ENCODE data around the gene DAZAP1. TPM values are rescaled to one million over a fixed set of nuclear protein-coding genes. Genes with fewer than 3 reads are reported as not detected.
A peak's percentile ranks its signal among the peaks of the same experiment; 100 is the strongest.

The DAZAP1 gene
- total RNA-seq, 1 donor from 2014 or later = 27.1 TPM

DNA sequence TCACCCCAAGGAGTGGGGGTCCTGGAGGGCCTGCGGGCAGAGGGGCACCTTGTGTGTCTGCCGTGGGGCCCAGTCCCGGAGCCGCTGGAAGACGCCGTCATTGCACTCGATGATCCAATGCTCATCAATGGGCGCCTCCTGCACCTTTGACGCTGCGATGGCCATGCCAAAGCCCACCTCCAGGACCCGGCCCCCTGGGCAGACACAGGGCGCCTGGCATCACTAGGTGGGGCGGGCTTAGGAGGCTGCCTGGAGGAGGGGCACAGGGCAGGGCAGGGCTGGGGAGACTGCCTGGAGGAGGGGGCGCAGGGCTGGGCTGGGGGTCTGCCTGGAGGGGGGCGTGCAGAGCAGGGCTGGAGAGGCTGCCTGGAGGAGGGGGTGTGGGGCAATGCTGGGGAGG, 7.6 kb upstream of the DAZAP1 start:
- Histone ChIP-seq H3K4me3 (ENCODE audit: low read length in 3 of 3) (peak overlapping the region in 1 of 3 donors; percentile 83), H3K27me3 (ENCODE audit: control insufficient read depth in 3 of 3, insufficient read depth in 3 of 3, low read length in 3 of 3) (no peaks in the 10 kb centered on the region), H3K9me3 (ENCODE audit: control insufficient read depth in 3 of 3, low read length in 3 of 3) (no peaks in the 10 kb centered on the region), H3K9ac (ENCODE audit: low read depth in 1 of 3, low read length in 3 of 3) (peak overlapping the region in 1 of 3 donors; percentile 97), H3K27ac (ENCODE audit: low read depth, low read length) (peak overlapping the region; percentile 94), H3K4me1 (ENCODE audit: control insufficient read depth in 3 of 3, insufficient read depth in 3 of 3, low read length in 3 of 3) (peaks cover 25 to 48% (median 42%) of the 10 kb centered on the region in 3 donors), H3K36me3 (ENCODE audit: control insufficient read depth in 3 of 3, insufficient read depth in 3 of 3, low read length in 3 of 3) (peaks cover 11 to 13% (median 11%) of the 10 kb centered on the region in 3 donors)

DNA sequence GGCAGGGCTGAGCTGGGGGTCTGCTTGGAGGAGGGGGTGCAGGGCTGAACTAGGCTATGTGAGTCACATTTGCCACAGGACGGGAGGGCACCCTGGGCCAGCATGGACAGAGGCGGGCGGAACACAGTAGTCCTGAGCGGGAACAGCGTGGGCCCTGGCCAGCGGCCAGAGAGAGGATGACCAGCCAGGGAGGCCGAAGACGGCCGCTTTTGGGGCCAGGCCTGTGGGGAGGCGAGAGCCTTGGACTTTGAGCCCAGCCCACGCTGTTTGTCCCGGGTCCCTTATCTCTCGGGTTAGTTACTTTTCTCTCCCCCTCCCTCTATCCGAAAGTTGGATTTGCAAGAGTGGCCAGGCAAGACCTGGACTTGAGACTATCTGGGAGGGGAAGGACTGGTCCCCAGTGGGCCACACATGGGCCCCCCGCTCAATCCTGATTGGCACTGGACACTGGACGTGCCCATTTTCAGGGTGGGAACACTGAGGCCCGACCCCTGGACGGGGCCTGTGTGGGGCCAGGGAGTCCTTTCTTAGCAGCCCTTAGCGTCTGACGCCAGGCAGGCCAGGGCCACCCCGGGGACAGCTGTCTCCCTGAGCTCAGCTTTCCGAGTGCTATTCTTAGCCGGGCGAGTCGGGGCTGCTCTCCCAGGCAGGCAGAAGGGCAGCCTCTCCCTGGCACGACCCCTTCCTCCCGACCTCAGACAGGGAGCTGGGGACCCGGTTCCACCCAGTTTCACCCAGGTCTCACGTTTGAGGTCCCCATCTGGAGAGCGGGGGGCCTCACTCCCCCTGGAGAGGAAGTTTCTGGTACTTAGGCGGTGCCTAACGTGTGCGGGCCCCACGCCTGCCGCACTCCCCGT, 6.9 kb upstream of the DAZAP1 start:
- H3K4me1 ChIP-seq (ENCODE audit: control insufficient read depth in 3 of 3, insufficient read depth in 3 of 3, low read length in 3 of 3) = peaks cover 20 to 42% (median 35%) of the 10 kb centered on the region in 3 donors
- peak overlapping the region; percentile 94 for H3K27ac ChIP-seq (ENCODE audit: low read depth, low read length)
- peak overlapping the region; percentile 72 to 87 (median 83) for H3K4me3 ChIP-seq (ENCODE audit: low read length in 3 of 3)
- no peaks in the 10 kb centered on the region for H3K27me3 ChIP-seq (ENCODE audit: control insufficient read depth in 3 of 3, insufficient read depth in 3 of 3, low read length in 3 of 3)
- no peaks in the 10 kb centered on the region for H3K9me3 ChIP-seq (ENCODE audit: control insufficient read depth in 3 of 3, low read length in 3 of 3)
- peak overlapping the region; percentile 87 to 97 (median 95) for H3K9ac ChIP-seq (ENCODE audit: low read depth in 1 of 3, low read length in 3 of 3)
- peaks cover 11 to 13% (median 11%) of the 10 kb centered on the region in 3 donors for H3K36me3 ChIP-seq (ENCODE audit: control insufficient read depth in 3 of 3, insufficient read depth in 3 of 3, low read length in 3 of 3)

DNA sequence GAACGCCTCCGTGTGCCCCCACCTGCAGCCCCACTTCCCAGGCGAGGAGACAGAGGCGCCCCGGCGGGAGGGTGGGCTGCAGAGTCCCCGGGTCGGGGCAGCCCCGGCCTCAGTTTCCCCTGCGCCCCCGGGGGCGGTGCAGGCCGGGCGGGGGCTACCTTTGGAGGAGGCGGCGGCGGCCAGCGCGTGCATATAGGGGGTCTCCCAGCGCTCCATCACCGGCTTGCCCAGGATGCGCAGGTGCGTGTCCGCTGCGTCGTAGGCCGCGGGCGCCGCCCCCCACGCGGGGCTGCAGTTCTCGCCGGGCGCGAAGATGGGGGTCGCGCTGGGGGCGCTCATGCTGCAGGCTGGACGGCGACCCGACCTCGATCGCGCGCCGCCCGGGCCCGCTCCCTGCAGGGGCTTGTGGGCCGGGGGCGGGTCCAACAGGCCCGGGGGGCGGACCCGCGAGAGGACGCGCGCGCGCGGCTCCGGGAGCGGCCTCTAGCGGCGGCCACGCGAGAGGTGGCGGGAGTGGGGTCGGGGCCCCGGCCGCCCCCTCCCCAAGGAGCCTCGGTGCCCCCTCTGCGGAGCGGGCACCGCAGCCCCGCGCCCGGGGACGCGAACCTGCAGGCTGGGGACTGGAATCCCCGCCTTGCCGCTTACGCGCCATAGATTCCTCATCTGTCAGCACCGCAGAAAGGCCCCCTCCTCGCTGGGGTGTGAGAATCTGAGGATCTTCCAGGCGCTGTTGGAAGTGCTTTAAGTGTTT, 6.1 kb upstream of the DAZAP1 start, which contains the start of gene GAMT:
Gene GAMT (minus strand): TSS at position 405 of the 751 bp plus-strand sequence. CDS start 66 bp downstream, at position 339.
- H3K27me3 ChIP-seq (ENCODE audit: control insufficient read depth in 3 of 3, insufficient read depth in 3 of 3, low read length in 3 of 3) = no peaks in the 10 kb centered on the region
- H3K4me3 ChIP-seq (ENCODE audit: low read length in 3 of 3) = peak within 1 kb of the TSS; percentile 72 to 87 (median 83)
- peaks cover 12 to 34% (median 27%) of the 10 kb centered on the region in 3 donors for H3K4me1 ChIP-seq (ENCODE audit: control insufficient read depth in 3 of 3, insufficient read depth in 3 of 3, low read length in 3 of 3)
- peak within 1 kb of the TSS; percentile 87 to 97 (median 95) for H3K9ac ChIP-seq (ENCODE audit: low read depth in 1 of 3, low read length in 3 of 3)
- peaks cover 11 to 13% (median 11%) of the 10 kb centered on the region in 3 donors for H3K36me3 ChIP-seq (ENCODE audit: control insufficient read depth in 3 of 3, insufficient read depth in 3 of 3, low read length in 3 of 3)
- H3K9me3 ChIP-seq (ENCODE audit: control insufficient read depth in 3 of 3, low read length in 3 of 3) = no peaks in the 10 kb centered on the region
- peak within 1 kb of the TSS; percentile 94 for H3K27ac ChIP-seq (ENCODE audit: low read depth, low read length)

DNA sequence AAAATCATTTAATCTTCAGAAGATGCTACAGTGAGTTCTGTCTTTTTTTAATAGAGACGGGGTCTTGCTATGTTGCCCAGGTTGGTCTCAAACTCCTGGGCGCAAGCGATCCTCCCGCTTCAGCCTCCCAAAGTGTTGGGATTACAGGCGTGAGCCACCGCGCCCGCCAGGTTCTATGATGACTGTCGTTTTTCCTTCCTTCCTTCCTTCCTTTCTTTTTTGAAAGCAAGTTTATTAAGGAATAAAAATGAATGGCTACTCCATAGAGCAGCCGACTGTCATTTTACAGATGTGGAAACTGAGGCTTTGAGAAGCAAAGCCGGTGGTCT, 5.5 kb upstream of the DAZAP1 start:
- Histone ChIP-seq H3K27me3 (ENCODE audit: control insufficient read depth in 3 of 3, insufficient read depth in 3 of 3, low read length in 3 of 3) (no peaks in the 10 kb centered on the region), H3K27ac (ENCODE audit: low read depth, low read length) (no peak overlapping the region), H3K4me3 (ENCODE audit: low read length in 3 of 3) (peak overlapping the region in 1 of 3 donors; percentile 83), H3K36me3 (ENCODE audit: control insufficient read depth in 3 of 3, insufficient read depth in 3 of 3, low read length in 3 of 3) (peaks cover 11 to 13% (median 11%) of the 10 kb centered on the region in 3 donors), H3K9me3 (ENCODE audit: control insufficient read depth in 3 of 3, low read length in 3 of 3) (no peaks in the 10 kb centered on the region), H3K4me1 (ENCODE audit: control insufficient read depth in 3 of 3, insufficient read depth in 3 of 3, low read length in 3 of 3) (peaks cover 12 to 31% (median 28%) of the 10 kb centered on the region in 3 donors), H3K9ac (ENCODE audit: low read depth in 1 of 3, low read length in 3 of 3) (peak overlapping the region; percentile 57 to 97 (median 59))

DNA sequence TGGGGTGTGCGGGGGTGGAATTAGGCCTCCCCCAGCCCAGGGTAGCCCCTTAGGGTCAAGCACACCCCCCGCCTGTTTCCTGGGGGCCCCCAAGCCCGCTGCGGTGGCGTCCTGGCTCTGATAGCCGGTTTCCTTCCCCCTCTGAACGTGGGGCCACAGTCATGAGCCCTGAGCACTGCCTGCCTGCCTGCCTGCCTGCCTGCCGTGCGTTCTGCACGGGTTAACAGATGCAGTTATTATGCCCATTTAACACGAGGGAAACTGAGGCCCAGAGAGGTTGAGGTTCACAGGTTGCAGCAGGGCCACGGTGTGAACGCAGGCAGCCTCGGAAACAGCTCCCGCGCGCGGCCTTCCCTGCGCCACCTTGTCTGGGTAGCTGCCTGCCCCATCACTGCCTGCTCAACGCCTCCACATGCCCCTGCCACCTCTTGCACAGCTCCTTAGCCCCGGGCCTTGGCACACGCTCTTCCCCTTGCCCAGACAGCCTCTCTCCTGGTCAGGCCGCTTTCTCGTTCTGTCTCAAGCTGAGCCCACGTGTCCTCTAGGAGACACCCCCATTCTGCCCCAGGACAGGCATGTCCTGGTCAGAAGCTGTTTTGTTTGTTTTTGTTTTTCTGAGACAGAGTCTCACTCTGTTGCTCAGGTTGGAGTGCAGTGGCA, 4.8 kb upstream of the DAZAP1 start:
- H3K36me3 ChIP-seq (ENCODE audit: control insufficient read depth in 3 of 3, insufficient read depth in 3 of 3, low read length in 3 of 3) = peaks cover 11 to 12% (median 11%) of the 10 kb centered on the region in 3 donors
- H3K27me3 ChIP-seq (ENCODE audit: control insufficient read depth in 3 of 3, insufficient read depth in 3 of 3, low read length in 3 of 3) = no peaks in the 10 kb centered on the region
- H3K9me3 ChIP-seq (ENCODE audit: control insufficient read depth in 3 of 3, low read length in 3 of 3) = no peaks in the 10 kb centered on the region

DNA sequence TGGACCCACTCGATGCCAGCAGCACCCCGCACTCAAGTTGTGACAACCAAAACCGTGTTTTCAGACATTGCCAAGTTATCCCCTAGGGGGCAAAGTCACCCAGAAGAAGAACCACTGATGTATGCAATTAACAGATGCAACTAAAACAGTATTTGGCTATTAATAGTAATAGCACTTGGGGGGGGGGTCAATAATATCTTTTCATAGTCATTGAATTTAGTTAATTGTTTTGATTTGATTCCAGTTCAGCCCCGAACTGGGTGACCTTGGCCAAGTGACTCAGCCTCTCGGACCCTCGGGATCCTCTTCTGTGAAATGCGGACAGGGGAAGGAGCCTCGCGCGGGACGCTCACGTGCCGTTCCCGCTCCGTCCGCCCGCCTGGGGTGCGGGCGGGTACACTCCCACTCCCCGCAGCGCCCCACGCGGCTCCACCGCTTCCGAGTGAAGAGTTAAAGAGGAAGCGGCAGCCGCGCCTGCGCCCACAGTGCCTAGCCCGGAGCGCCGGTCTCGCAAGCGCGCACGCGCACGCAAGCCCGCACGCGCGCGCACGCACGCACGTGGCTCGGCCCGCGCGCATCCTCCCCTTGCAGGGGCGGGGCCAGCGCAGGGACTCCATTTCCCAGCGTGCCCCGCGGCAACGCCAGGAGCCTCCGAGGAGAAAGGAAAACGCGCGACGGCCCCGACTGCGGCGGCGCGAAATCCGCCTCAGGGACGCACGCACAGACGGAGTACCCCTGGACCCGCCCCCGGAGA, 435 bp upstream of the DAZAP1 start:
- H3K9ac ChIP-seq (ENCODE audit: low read depth in 1 of 3, low read length in 3 of 3) = peak overlapping the region; percentile 51 to 69 (median 69)
- H3K27ac ChIP-seq (ENCODE audit: low read depth, low read length) = peak overlapping the region; percentile 87
- no peaks in the 10 kb centered on the region for H3K27me3 ChIP-seq (ENCODE audit: control insufficient read depth in 3 of 3, insufficient read depth in 3 of 3, low read length in 3 of 3)
- peaks cover 38 to 42% (median 39%) of the 10 kb centered on the region in 3 donors for H3K4me1 ChIP-seq (ENCODE audit: control insufficient read depth in 3 of 3, insufficient read depth in 3 of 3, low read length in 3 of 3)
- peaks cover 0 to 2% (median 0%) of the 10 kb centered on the region in 3 donors for H3K36me3 ChIP-seq (ENCODE audit: control insufficient read depth in 3 of 3, insufficient read depth in 3 of 3, low read length in 3 of 3)
- H3K9me3 ChIP-seq (ENCODE audit: control insufficient read depth in 3 of 3, low read length in 3 of 3) = no peaks in the 10 kb centered on the region
- peak overlapping the region; percentile 62 to 79 (median 76) for H3K4me3 ChIP-seq (ENCODE audit: low read length in 3 of 3)

More for the DNA sequence above, 4.8 kb upstream of the DAZAP1 start:
- H3K9ac ChIP-seq (ENCODE audit: low read depth in 1 of 3, low read length in 3 of 3) = peak overlapping the region in 1 of 3 donors; percentile 45
- no peak overlapping the region for H3K4me3 ChIP-seq (ENCODE audit: low read length in 3 of 3)
- no peak overlapping the region for H3K27ac ChIP-seq (ENCODE audit: low read depth, low read length)
- H3K4me1 ChIP-seq (ENCODE audit: control insufficient read depth in 3 of 3, insufficient read depth in 3 of 3, low read length in 3 of 3) = peaks cover 10 to 28% (median 24%) of the 10 kb centered on the region in 3 donors

DNA sequence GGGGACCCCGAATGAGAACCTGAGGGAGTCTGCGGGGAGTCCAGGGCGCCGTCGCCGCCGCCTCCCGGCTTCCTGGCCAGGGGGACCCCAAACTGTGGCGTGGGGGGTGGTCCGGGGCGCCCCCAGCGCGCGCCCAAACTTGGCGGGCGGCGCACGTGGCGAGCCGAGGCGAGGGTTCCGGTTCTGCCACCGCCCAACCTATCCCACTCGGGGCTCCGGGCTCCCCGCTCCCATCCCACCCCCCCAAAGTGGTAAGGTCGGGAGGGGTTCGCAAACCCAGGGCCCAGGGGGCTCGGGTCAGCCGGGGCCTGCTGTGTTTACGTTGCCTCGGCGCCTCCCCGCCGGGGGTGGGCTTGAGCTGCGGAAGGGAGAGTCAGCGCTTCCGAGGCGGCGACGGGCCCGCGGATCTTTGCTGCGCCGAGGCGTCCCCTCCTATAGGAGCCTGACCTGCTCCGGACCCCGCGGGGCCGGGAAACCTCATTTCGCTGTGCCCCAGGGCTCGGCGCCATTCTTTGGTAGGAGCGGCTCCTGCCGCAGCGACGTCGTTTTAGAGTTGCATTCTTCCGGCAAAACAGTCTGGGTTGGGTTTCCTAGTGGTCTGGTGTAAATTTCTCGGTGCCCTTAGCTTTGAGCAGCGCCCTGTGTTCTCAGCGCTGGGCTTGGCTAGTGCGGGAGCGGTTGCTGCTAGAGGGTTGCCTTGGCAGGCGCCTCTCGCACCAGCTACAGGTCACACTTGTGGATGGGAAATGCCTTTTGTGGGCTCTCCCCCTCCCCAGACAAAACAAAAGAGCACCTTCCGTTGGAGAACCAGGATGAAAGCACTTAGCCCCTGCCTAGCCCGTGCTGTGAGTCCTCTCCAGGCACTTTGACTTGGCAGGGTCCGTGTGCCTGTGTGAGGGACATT, 1.2 kb downstream of the DAZAP1 start:
- no peaks in the 10 kb centered on the region for H3K9me3 ChIP-seq (ENCODE audit: control insufficient read depth in 3 of 3, low read length in 3 of 3)
- H3K4me1 ChIP-seq (ENCODE audit: control insufficient read depth in 3 of 3, insufficient read depth in 3 of 3, low read length in 3 of 3) = peaks cover 53 to 55% (median 55%) of the 10 kb centered on the region in 3 donors
- H3K36me3 ChIP-seq (ENCODE audit: control insufficient read depth in 3 of 3, insufficient read depth in 3 of 3, low read length in 3 of 3) = peaks cover 0 to 7% (median 4%) of the 10 kb centered on the region in 3 donors
- peak overlapping the region; percentile 74 to 78 (median 76) for H3K4me3 ChIP-seq (ENCODE audit: low read length in 3 of 3)
- H3K27me3 ChIP-seq (ENCODE audit: control insufficient read depth in 3 of 3, insufficient read depth in 3 of 3, low read length in 3 of 3) = no peaks in the 10 kb centered on the region
- H3K27ac ChIP-seq (ENCODE audit: low read depth, low read length) = peak overlapping the region; percentile 87
- H3K9ac ChIP-seq (ENCODE audit: low read depth in 1 of 3, low read length in 3 of 3) = peak overlapping the region; percentile 89 to 93 (median 92)

DNA sequence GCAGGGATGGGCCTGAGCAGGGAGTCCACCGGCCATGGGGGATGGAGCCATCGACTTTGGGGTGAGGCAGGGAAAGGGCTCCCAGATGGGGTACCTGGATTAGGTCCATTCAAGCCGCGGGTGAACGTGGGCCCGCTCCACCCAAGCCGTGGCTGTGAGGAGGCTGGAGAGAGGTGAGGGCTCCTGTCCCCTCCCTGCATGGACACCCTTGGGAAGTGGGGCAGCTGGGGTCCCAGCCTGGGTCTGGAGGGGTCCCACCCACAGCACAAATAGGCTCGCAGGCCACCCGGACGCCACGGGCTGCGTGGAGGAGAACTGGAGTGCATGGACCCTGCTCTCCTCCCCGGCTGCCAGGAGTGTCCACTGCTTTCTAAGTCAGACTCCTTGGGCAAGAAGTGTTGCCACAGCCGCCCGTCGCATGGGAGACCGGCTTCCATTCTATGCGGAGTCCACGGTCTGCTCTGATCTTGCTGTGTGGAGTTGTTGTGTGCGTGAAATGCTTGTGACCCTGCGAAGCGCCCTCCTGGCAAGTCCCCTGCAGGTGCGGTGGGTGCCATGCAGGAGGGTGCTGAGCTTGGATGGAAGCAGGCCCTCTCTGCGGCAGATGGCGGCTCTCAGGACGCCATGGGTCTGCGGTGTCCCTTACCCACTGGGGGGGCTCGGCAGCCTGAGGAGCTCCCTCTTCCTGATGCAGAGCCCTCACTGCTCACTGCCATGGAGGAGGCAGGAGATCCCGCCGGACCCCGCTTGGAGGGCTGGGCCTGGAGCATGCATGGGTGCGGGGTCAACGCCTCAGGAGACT, 2.0 kb downstream of the DAZAP1 start:
- peak overlapping the region; percentile 89 for H3K27ac ChIP-seq (ENCODE audit: low read depth, low read length)
- peak overlapping the region; percentile 89 to 93 (median 92) for H3K9ac ChIP-seq (ENCODE audit: low read depth in 1 of 3, low read length in 3 of 3)
- H3K27me3 ChIP-seq (ENCODE audit: control insufficient read depth in 3 of 3, insufficient read depth in 3 of 3, low read length in 3 of 3) = no peaks in the 10 kb centered on the region
- H3K4me3 ChIP-seq (ENCODE audit: low read length in 3 of 3) = peak overlapping the region; percentile 74 to 78 (median 76)
- H3K9me3 ChIP-seq (ENCODE audit: control insufficient read depth in 3 of 3, low read length in 3 of 3) = no peaks in the 10 kb centered on the region
- H3K4me1 ChIP-seq (ENCODE audit: control insufficient read depth in 3 of 3, insufficient read depth in 3 of 3, low read length in 3 of 3) = peaks cover 56 to 63% (median 59%) of the 10 kb centered on the region in 3 donors
- H3K36me3 ChIP-seq (ENCODE audit: control insufficient read depth in 3 of 3, insufficient read depth in 3 of 3, low read length in 3 of 3) = peaks cover 0 to 7% (median 4%) of the 10 kb centered on the region in 3 donors

All from skeletal muscle tissue (tissue), 4 donors.